K562 (cell line): ENCODE data around the gene IL1RL2. TPM values are rescaled to one million over a fixed set of nuclear protein-coding genes. Genes with fewer than 3 reads are reported as not detected.

Source experiments
- ATAC-seq: fragments of 200-7000 bp; cut with Tn5 transposase; 3 replicates; pipeline ENCODE4 v1.9.1; 2020; ENCODE audit warnings: moderate library complexity
- BruUV-seq: library from RNA; stranded (reverse); fragments of 400-500 nt; replicated peaks from 2 replicates; lab custom pipeline; 2021; lab: Mats Ljungman, UMichigan
- CTCF ChIA-PET: fragments of 300-600 bp; formaldehyde crosslinking; extraction: SDS; loops from one replicate; lab custom pipeline; 2021; ENCODE audit warnings: low intra/inter-chr PET ratio; lab: Yijun Ruan, JAX
- POLR2A ChIA-PET: fragments of 300-600, 350-650 bp; sonication (Branson Sonifier 250); formaldehyde crosslinking; extraction: SDS; loops from one replicate; lab custom pipeline; 2021; ENCODE audit warnings: antibody characterized with exemption, inconsistent platforms; lab: Yijun Ruan, JAX
- DNase-seq, 4 experiments: peaks; one replicate each; pipeline versions ENCODE4 v3.0.0 to v3.0.0-alpha.2; 2011 to 2018; ENCODE audit warnings: low spot score in 3 of 4, mixed read lengths in 3 of 4; ENCODE audit errors: extremely low read depth in 1 of 4
- FAIRE-seq: peaks from 2 replicates; lab custom pipeline; 2011; peaks lifted over from hg19 to GRCh38; lab: Jason Lieb, UNC
- H2AFZ ChIP-seq: 2 replicates; pipeline ENCODE4 v1.6.0; 2011; ENCODE audit warnings: low read depth, low read length, control low read depth, inconsistent platforms
- H3K27ac ChIP-seq: fragments of 200-600 bp; 3 replicates; pipeline ENCODE4 v1.8.0; 2011; ENCODE audit warnings: low read depth, mild to moderate bottlenecking, control low read depth, inconsistent platforms, low read length, moderate library complexity, mixed read lengths; ENCODE audit errors: extremely low read depth
- H3K27me3 ChIP-seq, 2 experiments: fragments of 300-600 bp in 1 of 2; 2 replicates in 1 of 2; 3 replicates in 1 of 2; pipeline versions ENCODE4 v1.6.0 to v1.8.0; 2011; ENCODE audit warnings: inconsistent platforms in 2 of 2, low read length in 2 of 2, mild to moderate bottlenecking in 1 of 2, mixed read lengths in 1 of 2, moderate library complexity in 1 of 2; ENCODE audit not compliant: control insufficient read depth in 2 of 2, insufficient read depth in 2 of 2
- H3K36me3 ChIP-seq: fragments of 300-600 bp; 3 replicates; pipeline ENCODE4 v1.8.0; 2011; ENCODE audit warnings: mild to moderate bottlenecking, low read length, inconsistent platforms; ENCODE audit not compliant: control insufficient read depth, insufficient read depth
- H3K4me1 ChIP-seq, 2 experiments: fragments of 200-600 bp in 1 of 2; replicated peaks in 1 of 2; 2 replicates in 1 of 2; 3 replicates in 1 of 2; pipeline versions ENCODE4 v1.5.1 to v1.8.0; 2011; ENCODE audit warnings: inconsistent platforms in 2 of 2, low read length in 2 of 2, mild to moderate bottlenecking in 1 of 2, mixed read lengths in 1 of 2, moderate library complexity in 1 of 2; ENCODE audit not compliant: control insufficient read depth in 2 of 2, insufficient read depth in 2 of 2
- H3K4me2 ChIP-seq: 2 replicates; pipeline ENCODE4 v1.6.1; 2011; ENCODE audit warnings: low read length, control low read depth, inconsistent platforms, mixed read lengths; ENCODE audit not compliant: insufficient read depth
- H3K4me3 ChIP-seq: fragments of 200-600 bp; sonication (generic), shearing (Covaris generic); 2 replicates; pipeline ENCODE4 v1.5.1; 2016; ENCODE audit warnings: control low read depth, inconsistent platforms
- H3K79me2 ChIP-seq: fragments of 200-600 bp; 3 replicates; pipeline ENCODE4 v1.8.0; 2011; ENCODE audit warnings: low read length, inconsistent platforms; ENCODE audit not compliant: control insufficient read depth, insufficient read depth
- H3K9ac ChIP-seq, 2 experiments: 2 replicates each; pipeline versions ENCODE4 v1.6.0 to v1.6.1; 2011; ENCODE audit warnings: low read depth in 2 of 2, low read length in 2 of 2, control low read depth in 1 of 2, inconsistent platforms in 1 of 2, mild to moderate bottlenecking in 1 of 2, mixed read lengths in 1 of 2; ENCODE audit not compliant: insufficient read depth in 1 of 2
- H3K9me1 ChIP-seq: one replicate; pipeline ENCODE4 v1.6.0; 2011; ENCODE audit warnings: inconsistent platforms, mild to moderate bottlenecking, low read length, moderate library complexity; ENCODE audit not compliant: control insufficient read depth, insufficient read depth
- H3K9me3 ChIP-seq: replicated peaks from 2 replicates; pipeline ENCODE4 v1.5.1; 2011; ENCODE audit warnings: low read depth, low read length, inconsistent platforms; ENCODE audit not compliant: control insufficient read depth, insufficient read depth
- H4K20me1 ChIP-seq: replicated peaks from 2 replicates; pipeline ENCODE4 v1.6.1; 2011; ENCODE audit warnings: low read length, inconsistent platforms, mixed read lengths; ENCODE audit not compliant: control insufficient read depth, insufficient read depth
- MYC ChIP-seq, 2 experiments: fragments of 250-450 bp in 1 of 2; sonication (Bioruptor Pico) in 1 of 2; IDR thresholded peaks; 2 replicates each; pipeline versions ENCODE4 v1.5.1 to v1.6.1; 2012 to 2021; ENCODE audit warnings: low read depth in 2 of 2, borderline replicate concordance in 1 of 2, improper control_type of control experiment in 1 of 2, low read length in 1 of 2, mild to moderate bottlenecking in 1 of 2, moderate library complexity in 1 of 2
- RAD21 ChIP-seq, 2 experiments: fragments of 250-450 bp in 1 of 2; fragments of 450-650 bp in 1 of 2; sonication (Bioruptor Pico) in 1 of 2; formaldehyde crosslinking in 1 of 2; IDR thresholded peaks in 1 of 2; conservative IDR thresholded peaks in 1 of 2; 2 replicates each; pipeline versions ENCODE4 v1.4.0 to v1.8.0; 2020 to 2022; ENCODE audit warnings: mild to moderate bottlenecking in 2 of 2, moderate library complexity in 1 of 2
- SMC3 ChIP-seq: conservative IDR thresholded peaks from 2 replicates; pipeline ENCODE4 v1.6.1; 2011; ENCODE audit warnings: low read depth, low read length, improper control_type of control experiment; ENCODE audit not compliant: insufficient read depth
- ZBTB7A ChIP-seq: IDR thresholded peaks from 2 replicates; pipeline ENCODE4 v1.6.1; 2011; ENCODE audit warnings: low read depth, mild to moderate bottlenecking, low read length, moderate library complexity, borderline replicate concordance; ENCODE audit not compliant: control insufficient read depth
- WGBS: fragments of 100-300 bp; shearing (Covaris generic); methylation state at CpG from one replicate; pipeline ENCODE4 v1.1.6; 2016; ENCODE audit warnings: low coverage, mixed read lengths; ENCODE audit not compliant: insufficient coverage; ENCODE audit errors: missing lambda C conversion rate; 5-methylcytosine and 5-hydroxymethylcytosine counted together
- in situ Hi-C: fragments of 300-500 bp; cut with MboI; formaldehyde crosslinking; loops from 4 replicates; pipeline ENCODE4 v1.15.0; 2018; ENCODE audit warnings: inconsistent platforms, mixed read lengths
- intact Hi-C: fragments of 100-400 bp; cut with micrococcal nuclease; formaldehyde crosslinking; loops from 2 replicates; pipeline ENCODE4 v1.14.2; 2022
- polyA plus RNA-seq, 8 experiments: library from polyadenylated mRNA; depleted of rRNA in 4 of 8; stranded (reverse) in 5 of 8; unstranded in 3 of 8; fragments of >200 nt; fragmentation: Nextera tagmentation in 2 of 8; fragmentation: Illumina TruSeq in 1 of 8; extraction: Ambion mirVana in 2 of 8; extraction: Trizol in 1 of 8; gene quantifications; 2 replicates each; pipeline versions ENCODE4 v1.2.1 to v1.2.3, GENCODE V29; 2011 to 2014; ENCODE audit warnings: inconsistent platforms in 1 of 8, missing spikeins in 1 of 8
- total RNA-seq, 7 experiments: library from RNA; depleted of rRNA in 6 of 7; stranded (reverse); fragments of >200 nt in 6 of 7; fragmentation: Illumina TruSeq in 2 of 7; extraction: Trizol in 2 of 7; gene quantifications; 2 replicates each; pipeline versions ENCODE4 v1.2.1 to v1.2.3, GENCODE V29; 2011 to 2021; ENCODE audit warnings: low replicate concordance in 1 of 7
- TF ChIP-seq, protein P1 (sequence below), 3 experiments: IDR thresholded peaks in 2 of 3; conservative IDR thresholded peaks in 1 of 3; 2 replicates each; pipeline ENCODE4 v1.5.1; 2011 to 2012; ENCODE audit warnings: low read length in 3 of 3, mild to moderate bottlenecking in 3 of 3, control low read depth in 2 of 3, improper control_type of control experiment in 1 of 3, inconsistent platforms in 1 of 3, low read depth in 1 of 3, mixed read lengths in 1 of 3, moderate library complexity in 1 of 3; ENCODE audit not compliant: insufficient read depth in 2 of 3

Gene IL1RL2
- total and polyA plus RNA-seq, 9 of the 15 experiments (the other 6 are each of a cell fraction or from before 2014, with no cell fraction given) = not detected

DNA sequence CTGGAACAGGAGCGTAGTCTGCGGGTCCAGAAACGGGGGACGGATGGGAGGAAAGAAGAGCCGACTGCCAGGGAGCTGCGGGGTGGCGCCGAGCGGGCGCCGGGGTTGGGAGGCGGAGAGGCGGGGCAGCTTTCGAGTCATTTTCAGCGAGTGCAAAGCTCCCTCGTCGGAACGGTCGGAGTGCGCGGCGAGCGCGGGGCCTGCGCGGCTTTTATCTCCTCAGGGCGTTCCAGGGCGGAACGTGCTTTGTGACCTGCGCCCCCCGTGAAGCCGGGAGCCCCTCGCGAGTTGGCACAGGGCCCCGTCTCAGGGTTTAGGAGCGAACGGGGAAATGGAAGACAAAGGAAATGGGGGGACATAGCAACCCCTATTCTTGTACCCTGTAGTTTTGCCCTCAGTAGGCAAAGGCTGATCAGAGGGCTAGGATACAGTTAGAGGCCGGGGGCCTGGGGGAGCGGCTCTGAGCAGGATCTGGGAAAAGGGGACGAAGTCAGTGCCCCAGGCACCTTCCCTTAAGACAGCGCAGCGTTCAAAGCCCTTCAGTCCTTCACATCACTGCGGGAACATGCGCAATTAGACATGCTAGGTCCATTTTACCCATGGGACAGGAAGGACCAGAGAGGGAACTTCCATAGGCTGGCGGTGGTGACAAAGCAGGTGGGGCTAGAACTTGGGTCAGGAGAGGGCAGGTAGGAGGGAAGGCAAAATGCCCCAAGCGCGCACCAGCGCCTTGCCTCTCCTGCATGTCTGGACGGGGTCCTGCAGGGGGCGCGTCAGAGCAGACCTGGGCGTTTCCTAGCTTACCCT lies 64.4 kb downstream of the IL1RL2 start:
- intact Hi-C loops = loop anchor here (5.0 kb wide), 1 partner anchor 196 kb away; no protein-coding TSS in a partner anchor
- Histone ChIP-seq H3K4me3 (no peak overlapping the region), H3K4me1 (peaks cover 0 to 6% of the 10 kb centered on the region in 2 experiments; a peak in 1 of 5 replicates)
- FAIRE-seq = no peak
- TF ChIP-seq SMC3 (0 out of 2 replicates have a peak, but pooled peaks have one; percentile 18), ZBTB7A (no peak), RAD21 (CRISPR knock-in tag; conservative IDR thresholded peaks at IDR 0.05 in 1 of 2, IDR thresholded peaks at IDR 0.05 in 1 of 2) (peak in 1 of 2 experiments; percentile 7; a peak in 1 of 4 replicates), MYC (IDR thresholded peaks at IDR 0.05; ENCODE audit: low read depth, low read length) (no peak), MYC (CRISPR knock-in tag; IDR thresholded peaks at IDR 0.05; ENCODE audit: borderline replicate concordance, low read depth) (no peak)
- TF ChIP-seq, protein P1, sequence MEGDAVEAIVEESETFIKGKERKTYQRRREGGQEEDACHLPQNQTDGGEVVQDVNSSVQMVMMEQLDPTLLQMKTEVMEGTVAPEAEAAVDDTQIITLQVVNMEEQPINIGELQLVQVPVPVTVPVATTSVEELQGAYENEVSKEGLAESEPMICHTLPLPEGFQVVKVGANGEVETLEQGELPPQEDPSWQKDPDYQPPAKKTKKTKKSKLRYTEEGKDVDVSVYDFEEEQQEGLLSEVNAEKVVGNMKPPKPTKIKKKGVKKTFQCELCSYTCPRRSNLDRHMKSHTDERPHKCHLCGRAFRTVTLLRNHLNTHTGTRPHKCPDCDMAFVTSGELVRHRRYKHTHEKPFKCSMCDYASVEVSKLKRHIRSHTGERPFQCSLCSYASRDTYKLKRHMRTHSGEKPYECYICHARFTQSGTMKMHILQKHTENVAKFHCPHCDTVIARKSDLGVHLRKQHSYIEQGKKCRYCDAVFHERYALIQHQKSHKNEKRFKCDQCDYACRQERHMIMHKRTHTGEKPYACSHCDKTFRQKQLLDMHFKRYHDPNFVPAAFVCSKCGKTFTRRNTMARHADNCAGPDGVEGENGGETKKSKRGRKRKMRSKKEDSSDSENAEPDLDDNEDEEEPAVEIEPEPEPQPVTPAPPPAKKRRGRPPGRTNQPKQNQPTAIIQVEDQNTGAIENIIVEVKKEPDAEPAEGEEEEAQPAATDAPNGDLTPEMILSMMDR (IDR thresholded peaks at IDR 0.05 in 2 of 3, conservative IDR thresholded peaks at IDR 0.05 in 1 of 3; ENCODE audit: insufficient read depth in 2 of 3, low read depth in 1 of 3, low read length in 3 of 3) = peak in 2 of 3 experiments; percentile 40 to 45; a peak in 3 of 6 replicates
- TF ChIP-seq, all 486 proteins: peak for 3
- Histone ChIP-seq H3K9me1 (no peaks in the 10 kb centered on the region), H3K27me3 (0 out of 5 replicates have a peak, but pooled peaks cover 0 to 4% of the 10 kb centered on the region in 2 experiments), H4K20me1 (no peaks in the 10 kb centered on the region), H3K79me2 (no peaks in the 10 kb centered on the region), H3K9ac (no peak overlapping the region), H3K9me3 (no peaks in the 10 kb centered on the region), H3K4me2 (no peak overlapping the region), H3K36me3 (no peaks in the 10 kb centered on the region), H3K27ac (no peak overlapping the region), H2AFZ (no peak overlapping the region)
- ChIA-PET CTCF (no interaction called here), POLR2A (interaction anchor here (1.3 kb wide), 1 partner anchor 11 kb away, joined by 3 read pairs; no protein-coding TSS in a partner anchor)
- DNase-seq = peak in 2 of 4 experiments; percentile 25 to 34
- WGBS = 76% methylated on average over 34 of the region's 52 CpGs
- peak; percentile 63; the same call in 2 of the 3 replicates for ATAC-seq
- in situ Hi-C loops = loop anchor here (5.0 kb wide), 1 partner anchor 191 kb away; no protein-coding TSS in a partner anchor
- BruUV-seq = no TSS peak
